NCI-H128 (cell line): ENCODE measurements around the gene C22orf23.

Experiments
- DNase-seq: peaks from one replicate; lab custom pipeline; 2025; ENCODE audit not compliant: unreplicated experiment; lab: John Stamatoyannopoulos, UW

The C22orf23 gene

DNA sequence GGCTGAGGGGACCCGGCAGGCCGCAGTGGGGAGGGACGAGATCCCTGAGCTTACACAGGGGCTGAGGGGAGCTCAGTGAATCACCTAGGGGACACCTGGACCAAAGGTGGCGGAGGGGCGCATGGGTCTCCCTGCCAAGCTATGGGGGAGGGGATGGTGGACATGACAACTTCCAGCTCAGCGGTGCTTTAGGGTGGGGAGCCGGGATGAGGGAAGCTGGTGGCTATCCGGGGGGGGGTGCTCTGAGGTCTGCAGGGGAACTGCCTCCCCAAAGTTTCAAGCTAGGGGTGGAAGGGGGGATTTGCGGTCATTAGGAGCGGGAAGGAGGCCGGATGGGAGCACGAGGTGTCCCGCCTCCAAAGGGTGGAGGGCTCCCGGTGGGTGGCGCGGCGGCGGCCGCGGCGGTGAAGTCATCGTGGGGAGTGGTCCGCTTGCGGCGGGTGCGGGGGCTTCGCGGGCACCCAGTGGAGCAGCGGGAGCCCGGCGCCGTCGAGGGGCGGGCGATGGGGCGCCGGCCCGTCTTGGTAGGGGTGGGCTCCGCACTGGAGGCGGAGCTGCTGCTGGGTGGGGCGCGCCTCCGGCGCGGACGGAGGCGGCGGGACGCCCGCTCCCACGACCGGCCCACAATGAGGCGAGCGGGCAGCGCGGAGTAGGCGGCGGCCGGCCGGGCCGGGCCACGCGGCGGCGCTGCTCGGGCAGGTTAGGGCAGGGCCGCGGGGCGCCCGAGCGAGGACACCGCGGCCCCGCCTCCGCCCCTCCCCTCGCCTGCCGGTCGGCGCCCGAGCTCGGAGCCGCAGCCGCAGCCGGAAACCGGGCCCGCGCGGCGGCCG is 47.7 kb downstream of the C22orf23 start, which contains the start of gene MICALL1:
Gene MICALL1, plus strand, starts transcription at position 764 of the 830 bp plus-strand sequence. CDS start 126 bp downstream, outside the sequence.
- no peak for DNase-seq

GRCh38 chr22:37904572-37905533 is 48.5 kb downstream of the C22orf23 start:
- no peak for DNase-seq

DNA sequence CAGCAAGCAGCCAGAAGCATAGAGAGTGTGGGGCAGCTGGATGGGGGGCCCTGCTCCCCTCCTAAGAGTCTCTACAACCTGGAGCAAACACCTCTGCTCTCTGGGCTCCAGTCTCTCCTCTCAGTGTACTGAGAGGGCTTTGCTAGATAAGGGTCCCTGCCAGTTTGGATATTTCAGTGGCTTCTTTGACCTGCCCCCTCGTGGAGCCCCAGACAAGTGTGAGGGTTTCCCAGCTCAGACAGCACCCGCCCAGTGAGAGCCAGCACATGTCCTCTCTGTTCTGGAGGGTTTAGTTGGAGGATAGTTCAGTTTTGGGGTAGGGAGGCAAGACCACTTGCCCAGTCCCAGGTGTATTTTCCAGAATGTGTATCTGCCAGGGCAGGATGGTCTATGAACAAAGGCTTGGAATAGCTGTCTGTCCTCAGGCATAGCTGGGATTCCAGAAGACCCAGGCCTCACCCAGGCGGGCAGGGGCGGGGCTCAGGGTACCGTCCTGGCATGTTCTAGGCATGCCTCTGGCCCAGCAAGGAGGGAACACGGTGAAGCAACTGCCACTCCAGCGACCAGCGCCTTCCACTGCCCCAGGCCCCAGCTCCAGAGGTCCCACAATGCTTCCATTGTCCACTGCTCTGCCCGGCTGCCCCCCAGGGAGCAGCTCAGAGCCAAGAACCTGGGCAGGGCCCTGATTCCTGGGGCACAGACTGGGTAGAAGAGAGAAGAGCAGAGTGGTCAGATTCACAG is 54.8 kb downstream of the C22orf23 start:
- no peak for DNase-seq

DNA sequence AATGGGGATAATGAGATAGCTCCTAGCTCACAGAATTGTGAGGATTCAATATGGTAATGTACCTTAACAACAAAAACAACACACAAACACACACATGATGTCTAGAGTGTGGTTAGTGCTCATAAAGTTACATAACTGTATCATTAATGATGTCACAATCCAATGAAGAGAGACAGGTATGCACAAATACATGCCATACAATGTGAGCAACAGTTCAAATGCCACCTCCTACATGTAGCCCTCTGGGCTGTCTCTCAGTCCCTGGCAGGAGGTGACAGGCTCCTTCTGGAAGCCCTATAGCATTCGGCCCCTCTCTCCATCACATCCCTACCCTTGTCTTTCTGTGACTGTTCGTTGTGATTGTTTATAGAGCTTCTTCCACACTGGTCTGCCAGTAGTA is 55.6 kb downstream of the C22orf23 start:
- no peak for DNase-seq

- DNase-seq, result no peak
These were observed 56.5 kb downstream of the C22orf23 start for GRCh38 chr22:37896939-37897338.

GRCh38 chr22:37896181-37896592 is 57.2 kb downstream of the C22orf23 start:
- no peak for DNase-seq

GRCh38 chr22:37894939-37895670 is 58.3 kb downstream of the C22orf23 start:
- no peak for DNase-seq

GRCh38 chr22:37893583-37893983 is 59.8 kb downstream of the C22orf23 start:
- no peak for DNase-seq
